ENCODE data around the gene FAIM2.
"Not testable (repeated sequence)": the region's sequence is repeated elsewhere in the genome, so short reads cannot be mapped to it uniquely, and the experiment has no call there.

Gene FAIM2

DNA sequence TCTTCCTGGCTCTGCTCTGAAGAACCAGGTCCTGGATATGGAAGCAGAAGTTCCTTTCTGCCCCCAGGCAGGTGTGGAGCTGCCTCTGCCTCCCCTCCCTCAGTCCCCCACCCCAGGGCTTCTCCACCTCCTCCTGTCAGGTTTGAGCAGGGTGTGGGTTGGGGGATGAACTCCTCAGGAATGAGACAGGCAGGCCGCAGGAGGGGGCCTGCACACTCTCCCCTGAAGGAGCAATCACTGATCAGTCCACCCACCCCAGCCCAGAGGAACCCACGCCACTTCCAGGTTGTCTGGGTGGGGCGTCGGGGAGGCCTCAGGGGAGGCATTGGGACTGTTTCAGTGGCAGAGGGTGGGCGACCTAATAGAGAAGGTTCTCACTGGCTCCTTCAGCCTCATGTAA is 26.6 kb downstream of the FAIM2 start:
- no peak for DNase-seq

DNA sequence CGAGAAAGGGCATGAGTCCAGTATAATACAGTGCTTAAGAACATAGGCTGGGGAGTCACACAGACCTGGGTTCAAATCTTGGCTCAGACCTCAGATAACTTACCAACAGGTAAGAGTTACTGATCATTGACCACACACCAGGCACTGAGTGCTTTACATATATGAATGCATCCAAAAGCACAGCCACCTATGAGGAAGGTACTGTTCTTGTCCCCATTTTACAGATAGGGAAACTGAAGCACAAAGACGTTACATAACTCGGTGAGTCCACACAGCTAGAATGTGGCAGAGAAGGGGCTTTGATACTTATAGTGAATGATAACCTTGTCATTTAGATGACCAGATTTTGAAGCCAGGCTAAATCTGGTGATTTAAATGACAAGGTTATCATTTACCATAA is 27.6 kb downstream of the FAIM2 start:
- no peak for DNase-seq

DNA sequence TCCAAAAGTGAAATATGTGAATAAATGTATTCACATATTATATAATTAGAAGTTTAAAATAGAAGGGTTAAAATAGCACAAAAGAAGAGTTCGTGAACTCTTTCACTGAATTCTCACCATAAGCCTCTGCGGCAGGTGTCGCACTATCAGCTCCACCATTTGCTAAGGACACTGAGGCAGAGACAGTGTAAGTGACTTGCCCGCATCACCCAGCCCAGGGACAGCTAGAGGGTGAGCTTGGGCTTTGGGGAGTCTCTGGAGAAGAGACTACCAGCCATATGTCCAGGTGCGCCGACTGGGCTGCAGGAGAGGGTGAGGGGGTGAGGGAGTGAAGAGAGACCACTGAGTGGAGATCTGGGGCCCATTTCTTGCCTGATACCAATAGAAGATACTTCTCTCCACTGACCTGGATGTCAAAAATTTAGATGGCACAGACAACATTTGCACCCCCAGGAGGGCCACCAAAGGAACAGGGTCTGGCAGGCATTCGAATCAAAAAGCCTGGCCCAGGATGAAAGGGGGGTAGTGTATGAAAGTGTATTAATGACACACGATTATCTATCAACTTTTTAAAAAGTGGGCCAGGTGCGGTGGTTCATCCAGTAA is 28.5 kb downstream of the FAIM2 start:
- no peak for DNase-seq

DNA sequence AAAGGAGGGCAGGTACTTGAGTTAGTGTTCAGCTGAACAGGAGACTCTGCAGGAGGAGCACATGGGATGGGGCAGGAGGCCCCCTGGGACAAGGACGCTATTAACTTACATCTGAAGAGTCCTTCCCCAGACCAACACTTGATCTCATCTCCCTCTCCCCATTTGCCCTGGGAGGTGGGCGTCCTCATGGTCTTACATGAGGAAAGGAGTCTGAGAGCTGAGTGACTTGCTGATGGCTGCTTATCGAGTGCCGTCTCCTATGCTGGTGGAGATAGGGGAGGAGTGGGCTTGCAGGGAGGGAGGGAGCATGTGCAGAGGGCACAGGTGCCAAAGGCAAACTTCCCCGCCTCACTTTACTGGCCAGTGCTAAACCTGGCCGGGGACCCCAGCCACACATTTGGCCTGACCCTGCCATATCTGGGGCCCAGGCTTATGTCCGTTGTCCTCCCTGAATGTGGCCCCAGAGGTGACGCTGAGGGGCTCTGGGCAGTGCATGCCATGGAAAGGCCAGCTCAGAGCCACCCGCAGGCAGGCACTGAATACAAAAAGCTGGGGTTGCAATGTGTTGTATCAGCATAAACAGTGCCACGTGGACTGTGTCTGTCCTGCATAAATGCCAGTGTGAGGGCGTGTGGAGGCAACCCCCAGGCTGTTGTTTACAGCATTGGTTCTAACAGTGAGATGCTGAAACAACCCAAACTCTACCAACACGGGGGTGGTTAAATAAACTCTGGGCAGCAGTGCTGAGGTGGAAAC is 29.4 kb downstream of the FAIM2 start:
- DNase-seq: no peak

DNA sequence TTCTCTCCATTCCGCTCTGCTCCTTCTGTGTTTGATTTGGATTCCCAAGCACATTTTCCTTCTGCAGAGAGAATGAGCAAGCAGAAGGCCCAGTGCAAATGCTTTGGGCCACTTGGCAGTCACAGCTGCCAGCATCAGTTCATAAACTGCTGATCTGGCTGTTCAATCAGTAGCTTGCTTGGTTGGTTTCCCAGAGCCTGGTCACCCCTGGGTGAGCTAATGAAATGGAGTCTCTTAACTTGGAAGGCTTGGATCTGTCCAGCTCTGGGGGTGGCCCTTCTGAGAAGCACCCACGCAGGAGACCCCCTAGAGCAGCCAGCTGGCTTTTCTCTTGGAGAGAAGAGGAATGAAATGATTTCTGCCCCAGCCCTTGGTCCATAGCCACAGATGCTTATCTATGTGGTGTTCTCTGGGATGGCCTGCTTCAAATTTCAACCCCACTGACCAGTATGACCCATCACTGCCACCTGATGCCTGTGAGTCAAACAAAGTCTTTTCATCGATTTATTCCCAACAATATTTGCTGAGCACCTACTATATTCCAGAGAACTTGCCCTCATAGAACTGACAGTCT is 30.3 kb downstream of the FAIM2 start:
- no peak for DNase-seq

DNA sequence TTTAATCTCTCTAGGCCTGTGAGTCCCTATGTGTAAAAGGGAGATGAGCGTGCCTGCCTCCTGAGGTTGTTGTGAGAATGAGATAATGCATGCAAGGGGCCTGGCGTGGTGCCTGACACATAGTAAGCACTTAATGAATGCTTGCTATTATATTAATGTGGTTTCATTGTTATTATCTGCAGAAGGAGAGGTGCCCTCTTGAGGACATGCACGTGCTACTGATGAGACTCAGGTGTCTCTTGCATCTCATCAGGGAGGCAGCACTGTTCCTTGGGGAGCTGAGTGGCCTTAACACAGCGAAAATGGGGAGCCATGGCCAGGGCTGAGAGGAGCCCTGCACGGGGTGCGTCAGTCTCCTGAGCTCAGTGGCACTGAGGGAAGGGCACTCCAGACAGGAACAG is 30.9 kb downstream of the FAIM2 start:
- no peak for DNase-seq

DNA sequence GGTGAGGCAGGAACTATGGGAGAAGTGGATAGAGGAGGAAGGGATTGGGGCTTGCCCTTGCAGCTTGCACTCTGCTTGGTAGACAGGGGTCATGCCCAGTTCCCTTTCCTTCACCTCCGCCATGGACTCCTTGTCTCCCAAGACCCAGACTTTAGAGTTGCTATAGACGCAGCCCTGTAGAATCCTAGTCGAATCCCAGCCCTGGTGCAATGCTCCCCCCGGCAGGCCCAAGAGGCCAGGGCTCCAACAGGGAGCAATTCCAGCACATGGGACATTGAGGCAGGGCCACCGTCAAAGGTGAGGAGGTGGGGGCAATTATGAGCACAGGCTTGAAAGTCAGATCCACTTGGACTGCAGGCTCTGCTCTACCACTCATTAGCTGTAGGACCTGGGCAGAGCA is 31.3 kb downstream of the FAIM2 start:
- no peak for DNase-seq

DNA sequence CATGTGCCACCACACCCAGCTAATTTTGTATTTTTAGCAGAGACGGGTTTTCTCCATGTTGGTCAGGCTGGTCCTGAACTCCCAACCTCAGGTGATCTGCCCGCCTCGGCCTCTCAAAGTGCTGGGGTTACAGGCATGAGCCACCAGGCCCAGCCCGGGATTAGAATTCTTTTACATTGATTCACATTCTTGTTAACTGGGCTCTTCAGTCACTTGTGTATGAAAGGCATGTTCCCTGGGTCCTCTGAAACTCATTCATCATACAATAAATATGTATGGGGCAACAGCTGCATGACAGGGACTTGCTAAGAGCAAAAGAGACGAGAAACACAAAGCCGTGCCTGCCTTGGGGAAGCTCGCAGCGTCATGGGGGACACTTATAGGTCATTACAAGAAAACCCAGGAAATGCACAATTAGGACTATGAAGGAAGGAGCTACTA is 31.9 kb downstream of the FAIM2 start:
- DNase-seq: not testable (repeated sequence)

DNA sequence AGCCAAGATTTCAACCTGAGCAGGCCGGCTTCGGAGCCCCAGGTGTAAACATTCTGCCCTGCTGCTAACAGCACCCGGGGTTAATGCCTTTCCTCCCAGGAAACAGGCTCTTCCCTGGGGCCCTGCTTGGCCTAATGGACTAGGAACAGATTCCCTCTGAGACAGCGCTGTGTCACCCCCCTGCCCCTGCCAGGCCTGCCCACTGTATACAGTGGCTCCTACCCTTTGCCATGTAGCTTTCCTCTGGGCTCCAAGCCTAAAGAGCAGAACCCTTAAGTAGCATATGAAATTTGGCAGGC is 32.5 kb downstream of the FAIM2 start:
- DNase-seq: no peak

DNA sequence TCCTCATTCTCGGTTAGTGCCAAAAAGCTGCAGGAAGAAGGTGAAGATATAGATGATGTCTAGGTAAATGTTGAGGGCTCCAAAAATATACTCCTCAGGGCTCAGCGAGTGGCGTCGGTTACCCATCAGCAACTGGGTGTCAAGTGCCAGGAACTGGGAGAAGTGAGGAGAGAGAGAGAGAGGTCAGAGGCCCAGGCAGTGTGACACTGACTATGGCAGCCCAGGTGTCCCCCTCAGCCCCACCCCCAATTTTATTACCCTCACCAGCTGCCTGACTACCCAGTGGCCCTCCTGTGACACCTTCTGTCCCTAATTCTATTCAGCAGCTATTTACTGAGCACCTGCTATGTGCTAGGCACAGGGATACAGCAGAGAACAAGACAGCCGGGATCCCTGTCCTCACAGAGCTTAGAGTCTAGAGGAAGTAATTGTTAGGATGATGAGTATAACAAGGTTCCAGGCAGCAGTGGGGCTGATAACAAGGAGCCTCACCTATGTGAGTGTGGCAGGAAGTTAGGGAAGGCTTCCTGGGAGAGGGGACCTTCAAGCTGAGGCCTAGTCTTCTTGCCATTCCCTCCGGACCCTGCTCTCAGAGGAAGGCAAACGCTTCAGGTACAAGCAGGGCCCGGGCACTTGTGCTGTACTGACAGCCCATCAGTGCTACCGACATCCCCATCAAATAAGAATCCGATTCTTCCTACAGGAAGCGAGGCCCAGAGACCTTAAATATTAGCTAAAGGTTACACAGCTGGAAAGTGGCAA is 33.0 kb downstream of the FAIM2 start:
- no peak for DNase-seq

DNA sequence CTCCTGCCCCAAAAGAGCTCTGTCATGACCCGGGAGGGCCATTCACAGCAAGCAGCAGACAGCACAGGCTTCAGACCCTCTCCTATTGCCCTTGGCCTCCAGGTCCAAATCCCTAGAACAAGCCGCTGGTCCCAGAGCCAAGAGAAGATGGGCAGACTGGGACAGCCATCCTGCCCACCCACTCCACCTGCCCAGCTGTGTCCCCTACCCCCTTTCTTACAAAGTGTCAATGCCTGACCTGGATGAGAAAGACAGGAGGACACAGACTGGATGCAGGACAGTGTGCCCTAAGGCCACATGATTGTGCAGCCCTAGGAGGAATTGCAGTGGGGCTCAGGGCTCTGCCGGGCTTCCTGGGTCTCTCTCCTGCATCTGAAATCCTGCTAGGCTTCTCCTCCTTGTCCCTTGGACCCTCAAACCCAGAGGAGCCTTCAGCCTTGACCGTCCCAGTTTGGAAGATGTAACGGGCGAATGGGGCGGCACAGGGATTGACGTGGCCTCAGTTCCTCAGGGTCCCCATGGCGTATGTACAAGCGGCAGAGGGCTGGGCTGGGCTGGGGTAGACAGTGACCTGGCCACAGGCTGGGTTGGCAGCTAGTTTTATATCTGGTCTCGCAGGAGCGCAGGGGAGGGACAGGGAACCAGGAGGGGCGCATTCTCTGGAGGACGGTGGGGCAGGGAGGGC is 33.7 kb downstream of the FAIM2 start:
- DNase-seq: no peak

DNA sequence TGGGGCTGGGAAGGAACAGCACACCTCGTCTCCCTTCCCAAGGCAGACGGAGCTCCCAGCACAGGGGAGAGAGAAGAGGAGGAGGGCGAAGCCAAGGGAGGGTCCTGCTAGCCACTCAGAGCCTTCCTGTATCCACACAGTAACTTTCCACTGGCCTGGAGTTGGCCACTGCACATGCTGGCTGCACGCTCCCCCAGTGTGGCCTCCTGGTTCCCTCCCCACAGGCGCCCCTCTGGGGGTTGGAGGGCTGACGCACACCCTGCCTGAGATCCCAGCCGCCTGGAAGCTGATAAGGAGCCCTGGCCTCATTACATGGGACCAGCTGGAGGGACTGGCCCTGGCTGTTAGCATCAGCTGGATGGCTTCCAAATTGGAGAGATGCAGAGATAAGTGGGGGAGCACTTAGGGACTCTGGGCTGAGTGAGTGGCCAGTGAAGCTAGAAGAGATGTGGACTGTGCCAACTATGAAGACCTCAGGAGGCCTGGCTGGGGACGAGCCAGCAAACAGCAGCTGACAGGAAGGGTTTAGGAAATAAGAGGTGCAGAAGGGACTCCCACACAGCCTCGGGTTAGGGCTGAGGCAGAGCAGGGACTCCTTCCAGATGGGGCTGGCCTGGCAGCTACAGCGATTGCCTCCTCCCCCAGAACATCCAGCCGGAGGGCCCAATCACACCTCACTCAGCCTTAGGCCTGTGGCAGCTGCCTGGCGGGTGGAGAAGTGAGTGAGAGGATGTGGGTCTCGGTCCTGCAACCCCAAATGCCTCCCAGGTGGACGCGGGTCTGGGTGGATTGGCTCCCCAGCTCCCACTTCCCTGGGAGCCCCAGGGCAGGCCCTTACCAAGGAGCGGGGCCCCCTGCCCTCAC is 34.5 kb downstream of the FAIM2 start:
- DNase-seq: no peak

DNA sequence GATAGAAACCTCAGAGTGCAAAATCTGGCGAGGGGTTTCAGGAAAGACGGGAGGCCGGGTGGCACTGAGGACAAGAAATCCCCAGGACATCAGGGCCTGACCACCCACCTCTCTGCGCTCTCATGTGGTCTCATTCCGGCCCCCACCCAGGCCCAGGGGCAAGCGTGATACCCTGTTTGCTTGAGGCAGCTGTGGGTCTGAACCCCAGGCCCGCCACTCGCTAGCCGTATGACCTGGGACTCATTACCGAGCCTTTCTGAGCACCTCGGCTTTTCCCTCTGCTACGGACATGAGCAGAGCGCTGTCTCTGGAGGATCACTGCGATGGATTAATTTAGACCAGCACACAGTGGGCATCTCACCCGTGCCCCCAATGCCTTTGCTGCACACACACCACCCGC is 35.3 kb downstream of the FAIM2 start:
- no peak for DNase-seq

DNA sequence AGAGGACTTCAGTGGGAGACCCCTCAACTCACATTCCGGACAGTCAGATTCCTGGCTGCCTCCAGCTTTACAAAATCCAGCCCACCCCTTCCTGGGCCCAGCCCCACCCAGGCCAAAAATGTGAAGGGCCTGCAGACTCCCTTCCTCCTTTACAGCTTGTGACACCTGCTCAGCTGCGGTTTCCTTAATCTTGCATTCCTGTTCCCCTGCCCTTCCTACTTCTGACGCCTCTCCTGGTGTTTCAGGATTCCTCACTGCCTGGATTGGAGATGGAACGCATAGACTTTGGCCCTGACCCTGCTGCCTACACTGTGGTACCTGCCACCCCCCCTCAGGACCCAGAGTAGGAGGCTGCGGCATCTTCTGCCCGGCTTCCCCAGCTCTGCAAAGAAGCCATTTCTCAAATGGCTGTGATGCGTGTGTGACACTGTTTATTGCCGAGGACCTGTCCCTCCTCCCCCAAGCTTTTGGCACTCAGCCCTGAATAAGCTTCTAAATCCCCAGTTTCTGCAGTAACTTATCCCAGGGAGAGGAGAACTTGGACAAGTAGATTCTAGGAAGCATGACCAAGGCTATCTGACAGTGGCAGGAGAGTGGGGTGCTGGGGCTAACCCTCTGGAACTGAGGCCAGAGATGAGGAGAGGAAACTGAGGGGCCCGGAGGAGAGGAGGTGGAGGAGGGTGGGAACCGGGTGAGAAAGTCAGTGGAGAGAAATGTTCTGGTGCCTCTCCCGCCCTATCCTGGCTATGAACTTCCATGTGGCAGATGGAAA is 35.9 kb downstream of the FAIM2 start:
- DNase-seq: no peak

DNA sequence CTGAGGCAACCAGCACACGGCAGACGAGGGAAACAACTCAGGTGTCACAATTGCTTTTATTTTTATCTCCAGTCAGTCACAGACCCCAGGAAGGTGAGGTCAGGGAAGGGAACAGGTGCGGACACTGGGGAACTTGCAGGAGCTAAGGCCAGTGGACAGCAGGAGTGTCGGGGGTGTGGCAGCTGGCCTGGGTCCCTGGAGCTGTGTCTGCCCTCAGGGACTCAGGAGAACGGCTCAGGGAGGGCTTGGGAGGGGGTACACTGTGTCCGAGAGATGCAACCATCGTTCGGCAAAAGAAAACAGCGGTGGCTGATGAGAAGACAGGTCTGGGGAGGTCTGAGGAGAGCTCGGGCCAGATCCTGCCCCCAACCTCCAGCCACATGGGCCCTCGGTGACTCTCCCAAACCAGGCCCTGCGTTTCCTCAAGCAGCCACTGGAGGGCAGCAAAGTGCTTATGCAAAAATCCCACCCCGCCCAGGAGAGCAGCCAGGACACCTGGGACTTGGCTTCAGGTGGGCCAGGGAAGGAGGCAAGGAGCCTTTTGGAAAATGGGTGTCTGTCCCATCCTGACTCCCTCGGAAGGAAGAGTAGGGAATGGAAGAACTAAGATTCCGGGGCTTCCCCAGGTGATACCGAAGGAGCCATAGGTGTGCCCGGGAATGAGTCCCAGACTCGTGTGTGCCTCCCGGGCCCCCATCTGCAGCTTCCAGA is 36.7 kb downstream of the FAIM2 start:
- DNase-seq: peak; percentile 76

DNA sequence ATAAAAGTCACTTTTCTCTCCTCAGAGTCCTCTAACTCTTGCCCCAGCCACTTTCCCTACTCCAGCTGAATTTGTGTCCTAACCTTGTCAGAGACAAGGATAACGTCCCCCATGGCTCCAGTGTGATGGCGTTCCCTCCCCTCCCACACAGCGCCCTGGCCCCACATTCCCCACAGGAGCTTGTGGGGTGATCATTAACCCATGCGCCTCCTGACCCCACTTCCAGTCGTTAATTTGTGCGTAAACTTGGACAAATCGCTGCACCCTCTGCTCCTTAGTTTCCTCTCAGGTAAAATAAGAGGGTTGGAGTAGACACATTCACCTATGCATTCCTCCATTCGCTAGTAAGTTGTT is 37.9 kb downstream of the FAIM2 start:
- no peak for DNase-seq

DNA sequence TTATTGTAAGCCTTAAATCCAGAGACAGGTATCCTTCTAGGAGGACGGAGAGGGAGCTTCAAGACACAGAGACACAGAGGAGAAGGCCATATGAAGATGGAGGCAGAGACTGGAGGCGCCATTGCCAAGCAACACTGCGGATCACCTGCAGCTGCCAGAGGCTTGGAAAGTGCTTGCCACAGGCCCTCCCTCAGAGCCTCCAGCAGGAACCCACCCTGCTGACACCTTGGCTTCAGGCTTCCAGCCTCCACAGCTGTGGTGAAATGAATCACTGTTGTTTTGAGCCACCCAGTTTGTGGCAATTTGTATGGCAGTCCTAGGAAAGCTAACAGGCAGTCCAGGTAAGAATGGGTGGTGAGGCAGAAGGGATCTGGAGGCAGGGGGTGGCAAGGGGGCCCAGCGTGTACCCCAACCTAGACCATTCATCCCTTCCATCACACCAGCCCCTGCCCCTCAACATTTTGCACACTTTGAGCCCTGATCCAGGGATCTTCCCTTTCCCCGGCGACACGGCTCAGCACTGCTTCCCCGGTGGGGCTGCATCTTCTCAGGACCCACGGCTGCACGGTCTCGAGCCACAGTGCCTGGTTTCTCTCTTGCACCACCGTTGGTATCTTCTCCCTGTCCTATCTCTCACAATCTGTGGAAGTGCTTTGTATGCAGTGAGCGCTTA is 38.5 kb downstream of the FAIM2 start:
- no peak for DNase-seq

DNA sequence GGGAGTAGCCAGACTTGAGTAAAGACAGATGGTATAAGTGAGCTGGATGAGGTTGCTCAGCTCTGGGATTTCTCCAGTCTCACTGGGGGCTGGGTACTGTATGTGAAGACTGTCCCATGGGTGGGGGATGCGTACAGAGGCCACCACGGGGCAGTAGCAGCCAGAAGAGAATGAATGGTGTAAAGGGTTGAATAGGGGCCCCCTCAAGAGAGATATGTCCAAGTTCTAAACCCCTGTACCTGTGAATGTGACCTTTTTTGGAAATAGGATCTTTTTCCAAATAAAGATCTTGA is 39.0 kb downstream of the FAIM2 start:
- DNase-seq: no peak

DNA sequence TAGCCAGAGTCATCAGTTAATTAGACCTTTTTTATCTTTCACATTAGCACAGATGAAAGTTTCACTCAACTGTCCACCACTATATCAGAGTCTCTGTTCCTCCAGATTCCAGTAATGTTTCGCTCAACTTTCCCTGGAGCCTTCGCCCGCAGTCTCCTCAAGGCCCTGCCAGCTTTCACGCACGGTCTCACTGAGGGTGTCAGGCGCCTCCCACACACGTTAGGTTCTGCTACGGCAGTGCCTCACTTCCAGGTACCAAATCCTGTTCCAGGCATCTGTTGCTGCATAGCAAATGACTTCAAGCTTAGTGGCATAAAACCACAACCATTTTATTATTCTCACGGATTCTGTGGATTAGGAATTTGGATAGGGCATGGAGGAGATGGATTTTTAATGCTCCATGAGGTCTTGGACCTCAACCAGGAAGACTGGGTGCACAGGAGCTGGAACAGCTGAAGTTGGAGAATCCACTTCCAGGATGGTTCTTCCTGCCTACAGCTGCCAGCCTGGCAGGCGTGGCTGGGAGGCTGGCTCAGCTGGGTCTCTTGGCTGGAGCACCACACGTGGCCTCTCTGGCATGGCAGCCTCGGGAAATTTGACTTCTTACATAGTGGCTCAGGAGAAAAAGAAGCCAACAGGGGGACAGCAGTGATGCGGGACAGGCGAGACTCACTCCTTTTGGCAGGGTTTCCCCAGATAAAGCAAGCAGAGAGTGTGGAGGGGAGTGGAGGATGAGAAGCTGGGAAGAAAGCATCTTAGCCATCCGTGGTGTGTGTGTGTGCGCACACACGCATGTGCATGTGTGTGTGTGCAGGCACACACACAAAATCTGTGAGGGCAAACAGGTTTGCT is 39.5 kb downstream of the FAIM2 start:
- DNase-seq: no peak

DNA sequence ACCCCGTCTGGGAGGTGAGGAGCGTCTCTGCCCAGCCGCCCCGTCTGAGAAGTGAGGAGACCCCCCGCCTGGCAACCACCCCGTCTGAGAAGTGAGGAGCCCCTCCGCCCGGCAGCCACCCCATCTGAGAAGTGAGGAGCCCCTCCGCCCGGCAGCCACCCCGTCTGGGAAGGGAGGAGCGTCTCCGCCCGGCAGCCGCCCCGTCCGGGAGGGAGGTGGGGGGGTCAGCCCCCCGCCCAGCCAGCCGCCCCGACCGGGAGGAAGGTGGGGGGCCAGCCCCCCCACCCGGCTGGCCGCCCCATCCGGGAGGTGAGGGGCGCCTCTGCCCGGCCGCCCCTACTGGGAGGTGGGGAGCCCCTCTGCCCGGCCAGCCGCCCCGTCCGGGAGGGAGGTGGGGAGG is 42.8 kb downstream of the FAIM2 start:
- DNase-seq: not testable (repeated sequence)
